HG03060 (cell line): ENCODE results near the gene DYNC1I1.

Source experiments
- ATAC-seq: cut with Tn5 transposase; IDR thresholded peaks from one replicate; pipeline ENCODE4 v1.9.1; 2021; ENCODE audit warnings: low read depth, moderate number of reproducible peaks; ENCODE audit not compliant: unreplicated experiment

The DYNC1I1 gene

GRCh38 chr7:96061009-96061408, 288.7 kb downstream of the DYNC1I1 start:
- no peak for ATAC-seq

- ATAC-seq: no peak
These were observed 289.5 kb downstream of the DYNC1I1 start for GRCh38 chr7:96061844-96062243.

GRCh38 chr7:96067321-96067720, 295.0 kb downstream of the DYNC1I1 start:
- no peak for ATAC-seq

- ATAC-seq: no peak
These were observed 297.0 kb downstream of the DYNC1I1 start for GRCh38 chr7:96069401-96069800.

GRCh38 chr7:96074871-96075270, 302.5 kb downstream of the DYNC1I1 start:
- ATAC-seq: no peak

- peak; percentile 53 for ATAC-seq
These were observed 303.4 kb downstream of the DYNC1I1 start for GRCh38 chr7:96075510-96076349.

GRCh38 chr7:96076350-96076707, 304.0 kb downstream of the DYNC1I1 start:
- no peak for ATAC-seq

GRCh38 chr7:96080027-96080426, 307.7 kb downstream of the DYNC1I1 start:
- no peak for ATAC-seq

- ATAC-seq: no peak
These were observed 312.7 kb downstream of the DYNC1I1 start for GRCh38 chr7:96084881-96085553.

- ATAC-seq: no peak
These were observed 313.6 kb downstream of the DYNC1I1 start for GRCh38 chr7:96085953-96086352.

- ATAC-seq: no peak
These were observed 316.2 kb downstream of the DYNC1I1 start for GRCh38 chr7:96088579-96088978.

GRCh38 chr7:96089511-96089910, 317.2 kb downstream of the DYNC1I1 start:
- no peak for ATAC-seq

- no peak for ATAC-seq
These were observed 318.4 kb downstream of the DYNC1I1 start for GRCh38 chr7:96090756-96091155.

GRCh38 chr7:96093435-96093834, 321.1 kb downstream of the DYNC1I1 start:
- ATAC-seq: no peak

- no peak for ATAC-seq
These were observed 325.5 kb downstream of the DYNC1I1 start for GRCh38 chr7:96097835-96098234.

GRCh38 chr7:96100737-96101136, 328.4 kb downstream of the DYNC1I1 start:
- no peak for ATAC-seq

- no peak for ATAC-seq
These were observed 329.9 kb downstream of the DYNC1I1 start for GRCh38 chr7:96102096-96102811.

GRCh38 chr7:96104984-96105383, 332.6 kb downstream of the DYNC1I1 start:
- ATAC-seq: no peak

- ATAC-seq: no peak
These were observed 339.1 kb downstream of the DYNC1I1 start for GRCh38 chr7:96111405-96111804.

- no peak for ATAC-seq
These were observed 341.8 kb downstream of the DYNC1I1 start for GRCh38 chr7:96114190-96114589.

GRCh38 chr7:96116173-96116572, 343.8 kb downstream of the DYNC1I1 start:
- no peak for ATAC-seq
